Measurements from ENCODE around the gene TAB3. TPM values are rescaled to one million over a fixed set of nuclear protein-coding genes. Genes with fewer than 3 reads are reported as not detected.
A peak's percentile ranks its signal among the peaks of the same experiment; 100 is the strongest.

TAB3 gene
- total RNA-seq (2014; rRNA removed; shearing (Covaris generic)) = 18.6 and 22.0 TPM in 2 replicates
- 16.8 and 24.7 TPM in 2 replicates for polyA plus RNA-seq (2015; cell fraction: cytosol; rRNA removed)
- 18.0 and 21.8 TPM in 2 replicates for polyA plus RNA-seq (2015; cell fraction: nucleus; rRNA removed)

- peak; percentile 96 for DNase-seq (ENCODE audit: low read depth)
Observed at GRCh38 chrX:30889147-30890140, at the start of gene TAB3. Gene TAB3 (minus strand): TSS chrX:30889254. CDS start chrX:30859588, 29,666 bp downstream.

GRCh38 chrX:30938295-30938694, 49.2 kb upstream of the TAB3 start:
- DNase-seq (ENCODE audit: low read depth) = no peak

GRCh38 chrX:30935985-30936384, 46.9 kb upstream of the TAB3 start:
- DNase-seq (ENCODE audit: low read depth) = peak; percentile 34

GRCh38 chrX:30931920-30932319, 42.9 kb upstream of the TAB3 start:
- DNase-seq (ENCODE audit: low read depth) = no peak

GRCh38 chrX:30930679-30931078, 41.6 kb upstream of the TAB3 start:
- no peak for DNase-seq (ENCODE audit: low read depth)

- no peak for DNase-seq (ENCODE audit: low read depth)
Observed at GRCh38 chrX:30930143-30930542, 41.1 kb upstream of the TAB3 start.

- no peak for DNase-seq (ENCODE audit: low read depth)
Observed at GRCh38 chrX:30920271-30920670, 31.2 kb upstream of the TAB3 start.

- no peak for DNase-seq (ENCODE audit: low read depth)
Observed at GRCh38 chrX:30918480-30918879, 29.4 kb upstream of the TAB3 start.

GRCh38 chrX:30913492-30913891, 24.4 kb upstream of the TAB3 start:
- DNase-seq (ENCODE audit: low read depth) = no peak

GRCh38 chrX:30910124-30910860, 21.2 kb upstream of the TAB3 start:
- peak; percentile 52 for DNase-seq (ENCODE audit: low read depth)

GRCh38 chrX:30906726-30907125, 17.7 kb upstream of the TAB3 start:
- DNase-seq (ENCODE audit: low read depth) = peak; percentile 93

- no peak for DNase-seq (ENCODE audit: low read depth)
Observed at GRCh38 chrX:30905321-30905720, 16.3 kb upstream of the TAB3 start.

- no peak for DNase-seq (ENCODE audit: low read depth)
Observed at GRCh38 chrX:30904632-30905031, 15.6 kb upstream of the TAB3 start.

GRCh38 chrX:30904186-30904585, 15.1 kb upstream of the TAB3 start:
- no peak for DNase-seq (ENCODE audit: low read depth)

GRCh38 chrX:30900227-30900626, 11.2 kb upstream of the TAB3 start:
- peak; percentile 27 for DNase-seq (ENCODE audit: low read depth)

- no peak for DNase-seq (ENCODE audit: low read depth)
Observed at GRCh38 chrX:30898886-30899285, 9.8 kb upstream of the TAB3 start.

- no peak for DNase-seq (ENCODE audit: low read depth)
Observed at GRCh38 chrX:30895370-30895769, 6.3 kb upstream of the TAB3 start.

- peak; percentile 50 for DNase-seq (ENCODE audit: low read depth)
Observed at GRCh38 chrX:30893206-30893605, 4.2 kb upstream of the TAB3 start.

- no peak for DNase-seq (ENCODE audit: low read depth)
Observed at GRCh38 chrX:30892591-30892990, 3.5 kb upstream of the TAB3 start.

- no peak for DNase-seq (ENCODE audit: low read depth)
Observed at GRCh38 chrX:30888526-30889146, 418 bp downstream of the TAB3 start.

GRCh38 chrX:30887721-30888120, 1.3 kb downstream of the TAB3 start:
- no peak for DNase-seq (ENCODE audit: low read depth)

GRCh38 chrX:30887288-30887687, 1.8 kb downstream of the TAB3 start:
- no peak for DNase-seq (ENCODE audit: low read depth)
